B cell (primary cell): Measurements from ENCODE around the gene INAFM2. TPM values are rescaled to one million over a fixed set of nuclear protein-coding genes. Genes with fewer than 3 reads are reported as not detected.

ENCODE experiments used
- ATAC-seq: fragments of 200-7000 bp; cut with Tn5 transposase; one replicate; pipeline ENCODE4 v1.10.0; 2021; ENCODE audit warnings: low read depth, mild to moderate bottlenecking, moderate number of reproducible peaks, moderate library complexity
- CTCF ChIA-PET: fragments of 350-600 bp; sonication (Branson Sonifier 250); formaldehyde crosslinking; loops from one replicate; lab custom pipeline; 2021; ENCODE audit warnings: antibody characterized with exemption, inconsistent platforms; lab: Charles Lee
- POLR2A ChIA-PET: fragments of 350-600 bp; sonication (Branson Sonifier 250); formaldehyde crosslinking; loops from one replicate; lab custom pipeline; 2021; ENCODE audit warnings: antibody characterized with exemption; lab: Charles Lee
- DNase-seq: peaks from one replicate; pipeline ENCODE4 v3.0.0; 2013
- H2AFZ ChIP-seq: 2 replicates; pipeline ENCODE4 v1.6.1; 2012; ENCODE audit warnings: mild to moderate bottlenecking, low read depth, low read length; ENCODE audit not compliant: insufficient read depth, poor library complexity, severe bottlenecking
- H3K27ac ChIP-seq, 2 donors: 1 replicate in 1 of 2; 2 replicates in 1 of 2; pipeline ENCODE4 v1.5.1; 2012 to 2013; ENCODE audit warnings: low read length in 2 of 2, mild to moderate bottlenecking in 2 of 2, moderate library complexity in 1 of 2
- H3K27me3 ChIP-seq, 4 experiments: fragments of 200-600 bp in 1 of 4; sonication (generic) in 1 of 4; replicated peaks in 1 of 4; 1 replicate in 2 of 4; 2 replicates in 2 of 4; pipeline versions ENCODE4 v1.6.1 to v1.7.0; 2013 to 2016; ENCODE audit warnings: low read length in 3 of 4, mild to moderate bottlenecking in 2 of 4, mixed read lengths in 1 of 4, moderate library complexity in 1 of 4; ENCODE audit not compliant: insufficient read depth in 4 of 4, control insufficient read depth in 3 of 4; ENCODE audit errors: control extremely low read depth in 1 of 4
- H3K36me3 ChIP-seq, 2 experiments: replicated peaks in 1 of 2; 1 replicate in 1 of 2; 2 replicates in 1 of 2; pipeline versions ENCODE4 v1.6.1 to v1.7.1; 2013; ENCODE audit warnings: low read length in 1 of 2; ENCODE audit not compliant: insufficient read depth in 2 of 2, control insufficient read depth in 1 of 2; ENCODE audit errors: control extremely low read depth in 1 of 2, extremely low read depth in 1 of 2
- H3K4me1 ChIP-seq, 2 donors: fragments of 200-600 bp in 1 of 2; sonication (generic) in 1 of 2; 1 replicate in 1 of 2; 2 replicates in 1 of 2; pipeline versions ENCODE4 v1.5.1 to v1.6.1; 2013 to 2017; ENCODE audit warnings: low read length in 2 of 2; ENCODE audit not compliant: control insufficient read depth in 2 of 2, insufficient read depth in 2 of 2
- H3K4me2 ChIP-seq: replicated peaks from 2 replicates; pipeline ENCODE3; 2012; ENCODE audit warnings: mild to moderate bottlenecking, low read depth, low read length; ENCODE audit not compliant: poor library complexity, severe bottlenecking
- H3K4me3 ChIP-seq, 5 experiments: fragments of 200-600 bp in 1 of 5; sonication (generic) in 1 of 5; 1 replicate in 3 of 5; 2 replicates in 2 of 5; pipeline versions ENCODE4 v1.5.1 to v1.7.0; 2011 to 2016; ENCODE audit warnings: low read length in 4 of 5, mild to moderate bottlenecking in 4 of 5, low read depth in 2 of 5, control low read depth in 1 of 5, moderate library complexity in 1 of 5; ENCODE audit not compliant: insufficient read depth in 1 of 5; ENCODE audit errors: control extremely low read depth in 1 of 5, extremely low read depth in 1 of 5
- H3K79me2 ChIP-seq: fragments of 200-600 bp; sonication (generic); one replicate; pipeline ENCODE4 v1.6.0; 2016; ENCODE audit warnings: low read length; ENCODE audit not compliant: control insufficient read depth, insufficient read depth
- H3K9ac ChIP-seq: fragments of 200-600 bp; sonication (generic); 2 replicates; pipeline ENCODE4 v1.6.1; 2017; ENCODE audit warnings: mild to moderate bottlenecking, low read length, moderate library complexity
- H3K9me3 ChIP-seq, 3 donors: one replicate each; pipeline versions ENCODE4 v1.6.1 to v1.7.1; 2013; ENCODE audit warnings: low read length in 2 of 3; ENCODE audit not compliant: control insufficient read depth in 2 of 3, insufficient read depth in 1 of 3; ENCODE audit errors: control extremely low read depth in 1 of 3
- H4K20me1 ChIP-seq: 2 replicates; pipeline ENCODE4 v1.6.0; 2012; ENCODE audit warnings: mild to moderate bottlenecking, low read length; ENCODE audit not compliant: insufficient read depth, control insufficient read depth, poor library complexity, severe bottlenecking
- H3K27ac Mint-ChIP-seq: one replicate; pipeline ENCODE4 v1.8.0; 2021; ENCODE audit warnings: mixed read lengths
- H3K27me3 Mint-ChIP-seq: one replicate; pipeline ENCODE4 v1.8.0; 2021; ENCODE audit warnings: mixed read lengths
- H3K4me1 Mint-ChIP-seq: one replicate; pipeline ENCODE4 v1.8.0; 2021; ENCODE audit warnings: mixed read lengths
- H3K4me3 Mint-ChIP-seq: one replicate; pipeline ENCODE4 v1.8.0; 2021; ENCODE audit warnings: mixed read lengths
- H3K9me3 Mint-ChIP-seq: one replicate; pipeline ENCODE4 v1.8.0; 2022; ENCODE audit warnings: mixed read lengths; ENCODE audit not compliant: insufficient read depth
- EZH2 ChIP-seq: IDR thresholded peaks from 2 replicates; pipeline ENCODE4 v1.6.1; 2012; ENCODE audit warnings: borderline replicate concordance, low read depth, mild to moderate bottlenecking, moderate library complexity, low read length; ENCODE audit not compliant: insufficient read depth, poor library complexity, severe bottlenecking
- WGBS: methylation state at CpG from one replicate; pipeline ENCODE4 v1.1.5; 2013; ENCODE audit warnings: missing lambda C conversion rate; ENCODE audit not compliant: insufficient coverage; 5-methylcytosine and 5-hydroxymethylcytosine counted together
- intact Hi-C: fragments of 100-400 bp; cut with micrococcal nuclease; formaldehyde crosslinking; loops from one replicate; pipeline ENCODE4 v1.10.0; 2022
- polyA plus RNA-seq: library from polyadenylated mRNA; depleted of rRNA; stranded (reverse); fragments of >200 nt; gene quantifications from 2 replicates; pipeline ENCODE4 v1.2.3, GENCODE V29; 2012
- total RNA-seq, 2 donors: library from RNA; stranded (reverse); fragments of 120-200 nt in 1 of 2; gene quantifications; 1 replicate in 1 of 2; 2 replicates in 1 of 2; pipeline versions ENCODE4 v1.2.3 to v1.2.4, GENCODE V29; 2013 to 2022
- TF ChIP-seq, protein P1 (sequence below): fragments of 200-600 bp; IDR thresholded peaks from one replicate; pipeline ENCODE4 v1.8.0; 2022; ENCODE audit warnings: antibody characterized with exemption, mild to moderate bottlenecking

INAFM2 gene
- total and polyA plus RNA-seq, 2 donors (not counting 1 experiment from before 2014, with no cell fraction given) = 3.0 to 7.0 TPM

DNA sequence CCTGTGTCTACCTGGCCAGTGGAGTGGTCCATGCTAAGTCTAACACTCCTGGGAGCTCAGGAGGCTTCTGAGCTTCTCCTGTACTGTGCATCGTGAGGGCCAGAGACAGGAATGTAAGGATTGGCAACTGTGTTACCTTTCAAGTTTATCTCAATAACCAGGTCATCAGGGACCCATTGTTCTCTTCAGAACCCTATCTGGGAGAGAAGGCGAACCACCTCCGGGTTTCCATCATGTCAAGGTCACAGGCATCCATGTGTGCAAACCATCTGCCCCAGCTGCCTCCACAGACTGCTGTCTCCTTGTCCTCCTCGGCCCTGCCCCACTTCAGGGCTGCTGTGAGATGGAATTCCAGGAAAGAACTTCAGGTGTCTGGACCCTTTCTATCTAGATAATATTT lies 46.6 kb upstream of the INAFM2 start:
- intact Hi-C loops = loop anchor here (5.0 kb wide), 1 partner anchor 115 kb away; the partner anchor contains the start of gene BUB1B
- Histone ChIP-seq H3K9ac (no peak overlapping the region), H3K4me3 (no peak overlapping the region), H3K4me1 (peaks cover 11 to 25% of the 10 kb centered on the region in 2 donors), H3K4me2 (peak overlapping the region; percentile 23), H3K36me3 (no peaks in the 10 kb centered on the region), H3K27ac (no peak overlapping the region), H3K79me2 (no peaks in the 10 kb centered on the region), H4K20me1 (no peaks in the 10 kb centered on the region), H2AFZ (no peak overlapping the region), H3K9me3 (peaks cover 0 to 9% (median 0%) of the 10 kb centered on the region in 3 donors), H3K27me3 (peaks cover 0 to 48% (median 23%) of the 10 kb centered on the region in 4 experiments)
- no peaks in the 10 kb centered on the region for H3K9me3 Mint-ChIP-seq
- H3K4me3 Mint-ChIP-seq = no peak overlapping the region
- peak; percentile 25 for DNase-seq
- ChIA-PET POLR2A (interaction anchor here (1.1 kb wide), 1 partner anchor 60 kb away, joined by 4 read pairs; no protein-coding TSS in a partner anchor), CTCF (interaction anchor here (1.2 to 12.3 kb wide), 11 partner anchors 8 to 239 kb away, joined by 3 to 382 read pairs (median 31); partner anchors contain the start of genes CCDC9B, PLCB2 and SRP14)
- H3K4me1 Mint-ChIP-seq = peaks cover 25% of the 10 kb centered on the region
- WGBS = 82% methylated on average over 3 of the region's 4 CpGs
- no peak overlapping the region for H3K27ac Mint-ChIP-seq
- peaks cover 24% of the 10 kb centered on the region for H3K27me3 Mint-ChIP-seq
- no peak for ATAC-seq
- TF ChIP-seq, protein P1, sequence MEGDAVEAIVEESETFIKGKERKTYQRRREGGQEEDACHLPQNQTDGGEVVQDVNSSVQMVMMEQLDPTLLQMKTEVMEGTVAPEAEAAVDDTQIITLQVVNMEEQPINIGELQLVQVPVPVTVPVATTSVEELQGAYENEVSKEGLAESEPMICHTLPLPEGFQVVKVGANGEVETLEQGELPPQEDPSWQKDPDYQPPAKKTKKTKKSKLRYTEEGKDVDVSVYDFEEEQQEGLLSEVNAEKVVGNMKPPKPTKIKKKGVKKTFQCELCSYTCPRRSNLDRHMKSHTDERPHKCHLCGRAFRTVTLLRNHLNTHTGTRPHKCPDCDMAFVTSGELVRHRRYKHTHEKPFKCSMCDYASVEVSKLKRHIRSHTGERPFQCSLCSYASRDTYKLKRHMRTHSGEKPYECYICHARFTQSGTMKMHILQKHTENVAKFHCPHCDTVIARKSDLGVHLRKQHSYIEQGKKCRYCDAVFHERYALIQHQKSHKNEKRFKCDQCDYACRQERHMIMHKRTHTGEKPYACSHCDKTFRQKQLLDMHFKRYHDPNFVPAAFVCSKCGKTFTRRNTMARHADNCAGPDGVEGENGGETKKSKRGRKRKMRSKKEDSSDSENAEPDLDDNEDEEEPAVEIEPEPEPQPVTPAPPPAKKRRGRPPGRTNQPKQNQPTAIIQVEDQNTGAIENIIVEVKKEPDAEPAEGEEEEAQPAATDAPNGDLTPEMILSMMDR = no peak
- no peak for TF ChIP-seq EZH2

DNA sequence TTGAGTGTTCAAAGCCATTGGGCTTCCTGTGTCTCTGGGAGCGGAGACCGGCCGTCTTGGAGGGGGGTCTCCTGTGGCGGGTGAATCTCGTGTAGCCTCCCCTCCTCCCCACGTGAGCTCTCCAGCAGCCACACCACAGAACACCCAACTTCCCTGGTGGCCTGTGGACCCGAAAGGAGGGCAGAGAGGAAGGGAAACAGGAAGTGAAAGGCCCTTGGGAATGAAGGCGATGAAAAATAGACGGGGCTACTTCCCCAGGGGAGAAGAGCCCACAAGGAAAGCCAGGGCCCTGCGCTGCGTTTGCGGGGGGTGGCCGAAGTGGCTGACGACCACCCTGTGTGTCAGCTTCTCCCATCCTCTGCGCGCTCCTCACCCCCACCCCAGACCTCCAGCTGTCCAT lies 46.0 kb upstream of the INAFM2 start:
- Mint-ChIP-seq H3K27ac (peak overlapping the region; percentile 16), H3K27me3 (peaks cover 24% of the 10 kb centered on the region), H3K4me3 (no peak overlapping the region), H3K9me3 (no peaks in the 10 kb centered on the region), H3K4me1 (peaks cover 25% of the 10 kb centered on the region)
- peak; percentile 47 for DNase-seq
- intact Hi-C loops = loop anchor here (5.0 kb wide), 1 partner anchor 115 kb away; the partner anchor contains the start of gene BUB1B
- TF ChIP-seq, protein P1 = no peak
- TF ChIP-seq EZH2 = no peak
- peaks cover 0 to 9% (median 0%) of the 10 kb centered on the region in 3 donors for H3K9me3 ChIP-seq
- ATAC-seq = no peak
- 0% methylated on average over 4 of the region's 16 CpGs for WGBS
- CTCF ChIA-PET = interaction anchor here (0.6 to 12.3 kb wide), 16 partner anchors 8 to 240 kb away, joined by 3 to 382 read pairs (median 26); partner anchors contain the start of genes CCDC9B, PLCB2 and SRP14
- no peak overlapping the region for H2AFZ ChIP-seq
- POLR2A ChIA-PET = interaction anchor here (1.4 kb wide), 1 partner anchor 60 kb away, joined by 4 read pairs; no protein-coding TSS in a partner anchor
- H3K36me3 ChIP-seq = no peaks in the 10 kb centered on the region
- no peaks in the 10 kb centered on the region for H3K79me2 ChIP-seq
- peaks cover 0 to 48% (median 23%) of the 10 kb centered on the region in 4 experiments for H3K27me3 ChIP-seq
- peak overlapping the region; percentile 23 for H3K4me2 ChIP-seq
- H4K20me1 ChIP-seq = no peaks in the 10 kb centered on the region
- no peak overlapping the region for H3K27ac ChIP-seq
- no peak overlapping the region for H3K9ac ChIP-seq
- peaks cover 11 to 25% of the 10 kb centered on the region in 2 donors for H3K4me1 ChIP-seq
- H3K4me3 ChIP-seq = no peak overlapping the region
